Fibroblast of villous mesenchyme (primary cell): ENCODE data around the gene NBEAL1. TPM values are rescaled to one million over a fixed set of nuclear protein-coding genes. Genes with fewer than 3 reads are reported as not detected.
A peak's percentile ranks its signal among the peaks of the same experiment; 100 is the strongest.
"Not testable (repeated sequence)": the region's sequence is repeated elsewhere in the genome, so short reads cannot be mapped to it uniquely, and the experiment has no call there.

Experiments
- DNase-seq: peaks from one replicate; pipeline ENCODE4 v3.0.0-alpha.2; 2010; ENCODE audit warnings: low read depth
- H3K4me3 ChIP-seq: 2 replicates; pipeline ENCODE4 v1.5.1; 2011; ENCODE audit warnings: low read depth, mild to moderate bottlenecking, low read length
- CTCF ChIP-seq: IDR thresholded peaks from 2 replicates; pipeline ENCODE4 v1.5.1; 2012; ENCODE audit warnings: low read depth, mild to moderate bottlenecking, low read length; ENCODE audit not compliant: insufficient read depth
- total RNA-seq: library from RNA; depleted of rRNA; stranded (reverse); fragments of >200 nt; gene quantifications from 2 replicates; pipeline ENCODE4 v1.2.3, GENCODE V29; 2012

The NBEAL1 gene
- total RNA-seq, 1 donor, result 57.9 TPM

- TF ChIP-seq CTCF, result no peak
- H3K4me3 ChIP-seq, result no peak overlapping the region
- DNase-seq, result no peak
These were observed 171.2 kb downstream of the NBEAL1 start for GRCh38 chr2:203185864-203186263.

- not testable (repeated sequence) for H3K4me3 ChIP-seq, DNase-seq
These were observed 175.9 kb downstream of the NBEAL1 start for GRCh38 chr2:203190547-203190946.

GRCh38 chr2:203191026-203191425 is 176.4 kb downstream of the NBEAL1 start:
- not testable (repeated sequence) for DNase-seq

DNA sequence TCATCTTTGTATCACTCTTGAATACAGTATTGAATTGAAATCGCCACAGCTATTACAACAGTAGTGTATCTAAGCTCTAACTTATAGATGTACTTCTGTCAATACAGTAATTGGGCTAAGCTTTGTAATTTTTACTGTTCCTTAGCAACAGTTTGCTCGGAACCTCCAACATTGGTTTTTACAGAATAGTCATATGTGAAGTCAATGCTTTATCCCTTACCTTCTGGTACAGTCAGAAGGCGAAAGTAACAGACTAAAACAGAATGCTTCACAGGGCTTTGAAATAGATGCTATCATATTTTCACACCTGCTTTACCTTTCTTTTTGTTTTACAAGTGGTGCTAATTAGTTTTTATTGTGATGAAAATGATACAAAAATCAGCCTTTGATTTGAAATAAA is 177.3 kb downstream of the NBEAL1 start:
- no peak for DNase-seq

More at GRCh38 chr2:203191026-203191425, 176.4 kb downstream of the NBEAL1 start:
- not testable (repeated sequence) for H3K4me3 ChIP-seq

DNA sequence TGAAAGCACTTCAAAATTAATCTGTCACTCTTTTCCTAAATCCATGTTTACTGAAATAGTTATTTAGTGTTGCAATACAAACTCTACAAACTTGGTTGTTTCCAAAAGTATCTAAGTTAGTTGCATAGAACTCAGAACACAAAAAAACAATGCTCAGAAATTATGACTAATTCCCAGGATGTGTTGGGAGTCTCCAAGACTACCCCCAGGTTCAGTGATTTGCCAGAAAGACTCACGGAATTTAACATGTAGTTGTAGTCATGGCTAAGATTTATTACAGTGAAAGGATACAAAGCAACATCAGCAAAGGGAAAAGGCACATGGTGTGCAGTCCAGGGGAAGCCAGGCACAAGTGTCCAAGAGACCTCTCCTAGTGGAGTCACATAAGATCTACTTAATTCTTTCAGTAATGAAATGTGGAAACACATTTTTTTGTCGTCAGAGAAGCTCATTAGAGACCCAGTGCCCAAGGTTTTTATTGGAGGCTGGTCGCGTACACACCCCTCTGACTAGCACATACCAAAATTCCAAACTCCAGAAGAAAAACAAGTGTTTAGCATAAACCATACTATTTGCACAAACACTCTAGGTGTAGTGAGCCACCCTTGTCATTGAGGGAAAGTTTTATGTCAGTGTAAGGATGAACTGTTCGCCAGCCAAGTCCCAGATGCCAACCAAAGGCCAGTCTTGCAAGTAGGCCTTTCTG is 180.8 kb downstream of the NBEAL1 start:
- no peak overlapping the region for H3K4me3 ChIP-seq
- no peak for TF ChIP-seq CTCF
- DNase-seq, result peak; percentile 48

More for the DNA sequence above, 177.3 kb downstream of the NBEAL1 start:
- TF ChIP-seq CTCF, result no peak
- no peak overlapping the region for H3K4me3 ChIP-seq

- no peak for DNase-seq
- TF ChIP-seq CTCF, result no peak
- H3K4me3 ChIP-seq, result no peak overlapping the region
These were observed 186.2 kb downstream of the NBEAL1 start for GRCh38 chr2:203200866-203201265.

- DNase-seq, result no peak
- H3K4me3 ChIP-seq, result no peak overlapping the region
- no peak for TF ChIP-seq CTCF
These were observed 186.8 kb downstream of the NBEAL1 start for GRCh38 chr2:203201426-203201825.

DNA sequence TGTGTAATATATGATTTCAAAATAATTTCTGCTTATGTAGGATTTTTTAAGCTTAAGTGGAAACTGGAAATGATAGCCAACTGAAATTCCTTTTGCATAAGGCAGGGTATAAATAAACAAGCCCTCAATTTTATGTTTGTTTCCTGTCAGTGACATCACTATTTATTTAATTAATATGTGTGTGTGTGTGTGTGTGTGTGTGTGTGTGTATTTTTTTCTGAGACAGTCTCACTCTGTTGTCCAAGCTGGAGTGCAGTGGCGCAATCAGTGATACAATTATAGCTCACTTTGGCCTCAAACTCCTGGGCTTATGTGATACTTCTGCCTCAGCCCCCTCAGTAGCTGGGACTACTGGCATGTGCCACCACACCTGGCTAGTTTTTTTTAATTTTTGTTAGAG is 194.9 kb downstream of the NBEAL1 start:
- TF ChIP-seq CTCF, result no peak
- peak; percentile 53 for DNase-seq

More for the DNA sequence above, 194.9 kb downstream of the NBEAL1 start:
- H3K4me3 ChIP-seq, result no peak overlapping the region
